ENCODE measurements around the gene FAM83B.

DNA sequence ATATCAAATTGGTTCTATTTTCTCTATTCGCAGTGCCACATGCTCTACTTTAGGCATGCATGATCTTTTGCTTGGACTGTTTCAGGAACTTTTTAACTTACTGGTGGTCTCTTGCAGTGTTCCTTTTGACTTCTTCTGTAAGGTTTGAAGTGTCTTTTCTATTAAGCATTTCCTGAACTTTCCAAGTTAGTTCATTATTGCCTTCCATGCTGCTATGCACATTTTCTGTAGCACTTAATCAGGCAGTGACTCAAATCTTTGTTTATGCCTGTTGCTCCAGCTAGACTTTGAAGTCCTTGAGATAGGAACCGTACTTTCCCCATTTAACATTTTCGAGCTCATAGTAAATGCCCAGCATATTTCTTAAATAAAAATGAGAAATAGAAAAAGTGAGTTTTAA lies 52.2 kb downstream of the FAM83B start:
- TF ChIP-seq, protein P1, sequence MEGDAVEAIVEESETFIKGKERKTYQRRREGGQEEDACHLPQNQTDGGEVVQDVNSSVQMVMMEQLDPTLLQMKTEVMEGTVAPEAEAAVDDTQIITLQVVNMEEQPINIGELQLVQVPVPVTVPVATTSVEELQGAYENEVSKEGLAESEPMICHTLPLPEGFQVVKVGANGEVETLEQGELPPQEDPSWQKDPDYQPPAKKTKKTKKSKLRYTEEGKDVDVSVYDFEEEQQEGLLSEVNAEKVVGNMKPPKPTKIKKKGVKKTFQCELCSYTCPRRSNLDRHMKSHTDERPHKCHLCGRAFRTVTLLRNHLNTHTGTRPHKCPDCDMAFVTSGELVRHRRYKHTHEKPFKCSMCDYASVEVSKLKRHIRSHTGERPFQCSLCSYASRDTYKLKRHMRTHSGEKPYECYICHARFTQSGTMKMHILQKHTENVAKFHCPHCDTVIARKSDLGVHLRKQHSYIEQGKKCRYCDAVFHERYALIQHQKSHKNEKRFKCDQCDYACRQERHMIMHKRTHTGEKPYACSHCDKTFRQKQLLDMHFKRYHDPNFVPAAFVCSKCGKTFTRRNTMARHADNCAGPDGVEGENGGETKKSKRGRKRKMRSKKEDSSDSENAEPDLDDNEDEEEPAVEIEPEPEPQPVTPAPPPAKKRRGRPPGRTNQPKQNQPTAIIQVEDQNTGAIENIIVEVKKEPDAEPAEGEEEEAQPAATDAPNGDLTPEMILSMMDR (IDR thresholded peaks at IDR 0.05) = no peak
- no peak for TF ChIP-seq POLR2A (IDR thresholded peaks at IDR 0.05)
